ENCODE data around the gene IGFBP7.

DNA sequence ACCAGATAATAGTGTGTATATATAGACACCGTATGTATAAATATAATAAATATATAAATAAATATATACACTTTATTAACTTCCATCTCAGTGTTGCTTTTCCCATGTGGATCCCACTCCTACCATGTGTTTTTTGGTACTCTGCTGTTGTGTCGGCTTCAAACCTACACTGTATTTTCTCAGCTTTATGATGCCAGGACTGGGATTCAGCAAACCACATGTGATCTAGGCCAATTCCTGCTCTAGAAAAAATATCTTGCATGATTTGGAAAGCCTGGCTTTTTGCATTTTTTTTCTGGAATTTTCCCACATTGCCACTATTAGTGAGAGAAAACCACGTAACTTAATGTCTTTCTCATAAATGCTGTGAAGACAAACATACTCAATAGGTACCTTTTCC is 75.7 kb downstream of the IGFBP7 start:
- TF ChIP-seq, protein P1, sequence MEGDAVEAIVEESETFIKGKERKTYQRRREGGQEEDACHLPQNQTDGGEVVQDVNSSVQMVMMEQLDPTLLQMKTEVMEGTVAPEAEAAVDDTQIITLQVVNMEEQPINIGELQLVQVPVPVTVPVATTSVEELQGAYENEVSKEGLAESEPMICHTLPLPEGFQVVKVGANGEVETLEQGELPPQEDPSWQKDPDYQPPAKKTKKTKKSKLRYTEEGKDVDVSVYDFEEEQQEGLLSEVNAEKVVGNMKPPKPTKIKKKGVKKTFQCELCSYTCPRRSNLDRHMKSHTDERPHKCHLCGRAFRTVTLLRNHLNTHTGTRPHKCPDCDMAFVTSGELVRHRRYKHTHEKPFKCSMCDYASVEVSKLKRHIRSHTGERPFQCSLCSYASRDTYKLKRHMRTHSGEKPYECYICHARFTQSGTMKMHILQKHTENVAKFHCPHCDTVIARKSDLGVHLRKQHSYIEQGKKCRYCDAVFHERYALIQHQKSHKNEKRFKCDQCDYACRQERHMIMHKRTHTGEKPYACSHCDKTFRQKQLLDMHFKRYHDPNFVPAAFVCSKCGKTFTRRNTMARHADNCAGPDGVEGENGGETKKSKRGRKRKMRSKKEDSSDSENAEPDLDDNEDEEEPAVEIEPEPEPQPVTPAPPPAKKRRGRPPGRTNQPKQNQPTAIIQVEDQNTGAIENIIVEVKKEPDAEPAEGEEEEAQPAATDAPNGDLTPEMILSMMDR (IDR thresholded peaks at IDR 0.05), result no peak
- no peak for TF ChIP-seq POLR2A (IDR thresholded peaks at IDR 0.05)

Measured in adrenal gland (tissue), 5 donors.